Effector memory CD8-positive, alpha-beta T cell (primary cell): ENCODE measurements around the gene CP.

Experiments used
- ATAC-seq: fragments of 150-1000 bp; cut with Tn5 transposase; replicated peaks from 2 replicates; pipeline ENCODE4 v1.10.0; 2021; ENCODE audit warnings: mild to moderate bottlenecking, moderate library complexity
- DNase-seq, 3 experiments: peaks; one replicate each; pipeline ENCODE4 v3.0.0; 2021
- H3K27ac Mint-ChIP-seq, 2 donors: one replicate each; pipeline ENCODE4 v1.8.0; 2022; ENCODE audit warnings: mild to moderate bottlenecking in 2 of 2, mixed read lengths in 2 of 2, moderate library complexity in 2 of 2
- H3K27me3 Mint-ChIP-seq, 2 donors: one replicate each; pipeline ENCODE4 v1.8.0; 2022; ENCODE audit warnings: mixed read lengths in 2 of 2
- H3K36me3 Mint-ChIP-seq: one replicate; pipeline ENCODE4 v1.8.0; 2022; ENCODE audit warnings: mild to moderate bottlenecking, moderate library complexity, mixed read lengths; ENCODE audit not compliant: insufficient read depth
- H3K4me1 Mint-ChIP-seq, 2 donors: one replicate each; pipeline ENCODE4 v1.8.0; 2022; ENCODE audit warnings: low read depth in 2 of 2, mixed read lengths in 2 of 2
- H3K4me3 Mint-ChIP-seq, 2 donors: one replicate each; pipeline ENCODE4 v1.8.0; 2022; ENCODE audit warnings: mild to moderate bottlenecking in 2 of 2, mixed read lengths in 2 of 2, moderate library complexity in 2 of 2
- H3K9me3 Mint-ChIP-seq, 2 donors: one replicate each; pipeline ENCODE4 v1.8.0; 2022; ENCODE audit warnings: mixed read lengths in 2 of 2
- total RNA-seq, 9 experiments: gene quantifications; one replicate each; lab custom pipeline; 2026; lab: John Stamatoyannopoulos, UW

The CP gene
- 0 to 0.13 (median 0) reads per million in 9 experiments for total RNA-seq

GRCh38 chr3:149221783-149222517 lies at the start of gene CP:
Gene CP (minus strand): TSS chr3:149221829. CDS start chr3:149221792, 37 bp downstream.
- Mint-ChIP-seq H3K36me3 (no peaks in the 10 kb centered on the region), H3K27me3 (no peaks in the 10 kb centered on the region), H3K4me1 (peaks cover 12 to 15% of the 10 kb centered on the region in 2 donors), H3K9me3 (no peaks in the 10 kb centered on the region), H3K27ac (no peak within 1 kb of the TSS), H3K4me3 (no peak within 1 kb of the TSS)
- no peak for DNase-seq
- ATAC-seq = no peak

- Mint-ChIP-seq H3K27me3 (no peaks in the 10 kb centered on the region), H3K36me3 (no peaks in the 10 kb centered on the region), H3K27ac (no peak overlapping the region), H3K4me1 (no peaks in the 10 kb centered on the region), H3K4me3 (no peak overlapping the region), H3K9me3 (no peaks in the 10 kb centered on the region)
- no peak for ATAC-seq
- no peak for DNase-seq
Observed at GRCh38 chr3:149270180-149270579, 48.6 kb upstream of the CP start.

DNA sequence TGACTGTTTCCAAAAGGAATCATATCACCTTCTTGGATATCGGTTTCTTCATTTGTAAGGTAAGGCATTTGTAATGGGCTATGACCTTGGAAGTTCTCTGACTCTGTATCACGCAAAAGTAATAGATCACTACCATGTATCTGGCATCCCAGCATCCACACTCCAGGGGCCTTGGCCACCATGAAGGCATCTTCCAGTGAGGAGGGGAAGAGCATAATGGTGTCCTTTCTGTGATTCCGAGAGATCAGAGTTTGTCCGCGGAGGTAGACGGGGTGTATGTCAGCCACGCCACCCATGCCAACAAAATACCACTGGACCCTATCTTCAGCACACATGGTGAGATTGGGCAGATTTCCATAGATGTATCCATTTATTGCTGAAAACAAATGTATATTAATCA lies 48.1 kb upstream of the CP start:
- H3K4me3 Mint-ChIP-seq = no peak overlapping the region
- no peak for DNase-seq
- no peak for ATAC-seq
- H3K9me3 Mint-ChIP-seq = no peaks in the 10 kb centered on the region
- no peaks in the 10 kb centered on the region for H3K27me3 Mint-ChIP-seq
- H3K36me3 Mint-ChIP-seq = no peaks in the 10 kb centered on the region
- H3K4me1 Mint-ChIP-seq = no peaks in the 10 kb centered on the region
- H3K27ac Mint-ChIP-seq = no peak overlapping the region

- DNase-seq = no peak
- no peaks in the 10 kb centered on the region for H3K9me3 Mint-ChIP-seq
- H3K4me1 Mint-ChIP-seq = no peaks in the 10 kb centered on the region
- ATAC-seq = no peak
- H3K4me3 Mint-ChIP-seq = no peak overlapping the region
- H3K27ac Mint-ChIP-seq = no peak overlapping the region
- H3K27me3 Mint-ChIP-seq = no peaks in the 10 kb centered on the region
- no peaks in the 10 kb centered on the region for H3K36me3 Mint-ChIP-seq
Observed at GRCh38 chr3:149267565-149267964, 45.9 kb upstream of the CP start.

GRCh38 chr3:149266736-149267135 lies 45.1 kb upstream of the CP start:
- no peaks in the 10 kb centered on the region for H3K27me3 Mint-ChIP-seq
- DNase-seq (no peak), ATAC-seq (no peak)
- no peak overlapping the region for H3K27ac Mint-ChIP-seq
- H3K36me3 Mint-ChIP-seq = no peaks in the 10 kb centered on the region
- H3K4me1 Mint-ChIP-seq = no peaks in the 10 kb centered on the region
- H3K4me3 Mint-ChIP-seq = no peak overlapping the region
- no peaks in the 10 kb centered on the region for H3K9me3 Mint-ChIP-seq

DNA sequence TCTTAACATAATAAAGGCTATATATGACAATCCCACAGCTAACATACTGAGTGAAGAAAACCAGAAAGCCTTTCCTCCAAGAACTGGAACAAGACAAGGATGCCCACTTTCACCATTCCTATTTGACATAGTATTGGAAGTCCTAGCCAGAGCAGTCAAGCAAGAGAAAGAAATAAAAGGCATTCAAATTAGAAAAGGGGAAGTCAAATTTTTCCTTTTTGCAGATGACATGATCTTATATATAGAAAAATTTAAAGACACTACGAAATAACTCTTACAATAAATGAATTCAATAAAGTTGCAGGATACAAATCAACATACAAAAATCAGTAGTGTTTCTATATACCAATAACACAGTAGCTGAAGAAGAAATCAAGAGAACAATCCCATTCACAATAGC lies 42.2 kb upstream of the CP start:
- Mint-ChIP-seq H3K36me3 (no peaks in the 10 kb centered on the region), H3K27ac (no peak overlapping the region), H3K9me3 (no peaks in the 10 kb centered on the region), H3K27me3 (peaks cover 6 to 8% of the 10 kb centered on the region in 2 donors), H3K4me1 (no peaks in the 10 kb centered on the region), H3K4me3 (no peak overlapping the region)
- no peak for DNase-seq
- no peak for ATAC-seq

- H3K4me1 Mint-ChIP-seq = no peaks in the 10 kb centered on the region
- no peaks in the 10 kb centered on the region for H3K9me3 Mint-ChIP-seq
- no peak overlapping the region for H3K4me3 Mint-ChIP-seq
- DNase-seq (no peak), ATAC-seq (no peak)
- no peaks in the 10 kb centered on the region for H3K36me3 Mint-ChIP-seq
- no peak overlapping the region for H3K27ac Mint-ChIP-seq
- H3K27me3 Mint-ChIP-seq = peaks cover 6 to 8% of the 10 kb centered on the region in 2 donors
Observed at GRCh38 chr3:149258714-149259113, 37.1 kb upstream of the CP start.

DNA sequence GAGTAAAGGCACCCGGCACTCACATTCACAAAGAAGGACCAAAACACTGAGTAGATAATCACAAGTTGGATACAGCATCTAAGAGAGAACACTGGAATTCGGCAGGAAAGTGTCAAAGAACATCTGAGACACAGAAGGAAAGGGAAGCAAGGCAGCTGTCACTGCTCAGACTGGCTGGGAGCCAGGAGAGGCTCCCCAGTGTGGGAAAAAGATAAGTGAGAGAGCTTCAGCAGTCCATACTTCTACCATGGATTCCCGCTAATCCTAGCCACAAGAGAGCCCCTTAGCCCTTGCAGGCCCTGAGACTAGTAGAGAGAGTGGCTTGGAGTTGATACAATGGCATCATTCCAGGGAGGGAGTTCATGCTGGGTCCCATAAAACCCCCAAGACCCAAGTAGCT lies 36.7 kb upstream of the CP start:
- Mint-ChIP-seq H3K9me3 (no peaks in the 10 kb centered on the region), H3K4me1 (no peaks in the 10 kb centered on the region), H3K4me3 (no peak overlapping the region), H3K36me3 (no peaks in the 10 kb centered on the region), H3K27me3 (peaks cover 6 to 8% of the 10 kb centered on the region in 2 donors), H3K27ac (no peak overlapping the region)
- DNase-seq (no peak), ATAC-seq (no peak)

- Mint-ChIP-seq H3K4me3 (no peak overlapping the region), H3K27ac (no peak overlapping the region), H3K36me3 (no peaks in the 10 kb centered on the region), H3K9me3 (no peaks in the 10 kb centered on the region), H3K27me3 (no peaks in the 10 kb centered on the region), H3K4me1 (no peaks in the 10 kb centered on the region)
- DNase-seq (no peak), ATAC-seq (no peak)
Observed at GRCh38 chr3:149252272-149252671, 30.6 kb upstream of the CP start.

GRCh38 chr3:149251186-149251585 lies 29.6 kb upstream of the CP start:
- Mint-ChIP-seq H3K9me3 (no peaks in the 10 kb centered on the region), H3K36me3 (no peaks in the 10 kb centered on the region), H3K27me3 (no peaks in the 10 kb centered on the region), H3K4me3 (no peak overlapping the region), H3K4me1 (peaks cover 0 to 1% of the 10 kb centered on the region in 2 donors), H3K27ac (no peak overlapping the region)
- ATAC-seq (no peak), DNase-seq (no peak)

DNA sequence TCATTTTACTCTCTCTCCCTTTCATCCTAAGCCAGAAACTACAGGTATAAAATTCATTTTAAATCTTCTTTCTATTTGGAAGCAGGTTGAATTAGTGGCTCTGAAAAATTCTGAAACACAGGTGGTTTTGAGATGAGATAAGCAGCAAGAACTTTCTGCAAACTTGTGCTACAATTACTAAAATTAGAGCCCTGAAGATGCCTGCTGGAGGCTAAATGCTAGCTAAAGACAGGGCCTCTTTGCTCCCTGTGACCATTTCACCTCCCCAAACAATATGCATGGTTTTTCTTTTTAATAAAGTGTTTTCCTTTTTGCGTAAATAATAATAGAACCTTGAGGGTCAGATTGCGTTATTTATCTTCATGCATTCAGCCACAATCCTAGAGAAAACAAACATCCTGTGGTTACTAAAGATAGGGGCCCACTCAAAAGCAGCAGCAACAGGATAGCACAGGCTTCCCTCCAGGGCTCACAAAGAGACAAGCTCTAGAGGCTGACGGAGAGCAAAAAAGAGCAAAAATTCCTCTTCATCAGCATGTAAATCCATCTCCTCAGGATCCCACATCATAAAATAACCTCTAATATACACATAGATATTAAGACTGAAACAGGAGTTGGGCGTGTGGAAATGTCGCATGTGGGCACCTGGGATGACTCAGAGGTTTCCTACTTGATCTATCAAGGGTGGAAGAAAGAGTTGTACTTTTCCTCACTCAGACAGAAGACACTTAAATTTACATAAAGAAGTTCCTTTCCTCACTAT lies 26.5 kb upstream of the CP start:
- Mint-ChIP-seq H3K4me1 (peaks cover 7 to 8% of the 10 kb centered on the region in 2 donors), H3K9me3 (no peaks in the 10 kb centered on the region), H3K36me3 (no peaks in the 10 kb centered on the region), H3K4me3 (no peak overlapping the region), H3K27me3 (no peaks in the 10 kb centered on the region), H3K27ac (no peak overlapping the region)
- ATAC-seq (no peak), DNase-seq (no peak)

DNA sequence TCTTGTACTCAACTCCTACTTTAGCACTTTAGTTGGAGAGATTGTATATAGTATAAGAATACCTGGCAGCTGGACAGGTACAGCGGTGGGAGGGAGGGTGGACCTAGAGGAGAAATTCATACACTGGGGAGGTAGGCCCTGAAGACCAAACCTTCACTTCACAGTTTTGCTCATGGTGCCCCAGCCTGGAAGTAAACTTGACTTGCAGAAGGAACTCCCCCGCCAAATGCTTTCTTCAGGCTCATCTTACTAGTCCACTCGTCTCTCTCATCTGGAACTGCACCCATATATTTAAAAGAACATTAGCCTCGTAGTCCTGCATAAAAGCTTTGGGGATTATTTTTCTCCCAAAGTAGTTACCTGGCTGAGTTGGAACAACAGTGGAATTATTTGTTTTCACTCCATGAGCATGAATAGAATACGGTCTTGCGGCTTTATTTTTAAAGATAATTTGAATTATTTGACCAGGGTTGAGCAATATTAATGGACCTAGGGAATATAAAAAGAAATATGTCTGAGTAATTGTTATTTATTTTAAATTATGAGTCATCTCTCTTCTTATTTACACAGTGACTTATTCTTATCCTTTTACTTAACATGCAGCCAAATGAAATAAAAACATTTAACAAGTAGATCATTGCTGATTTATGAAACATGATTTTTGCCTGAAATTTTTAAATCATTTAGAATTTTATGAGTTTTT lies 25.5 kb upstream of the CP start:
- Mint-ChIP-seq H3K4me3 (no peak overlapping the region), H3K36me3 (no peaks in the 10 kb centered on the region), H3K27ac (no peak overlapping the region), H3K4me1 (peaks cover 7 to 8% of the 10 kb centered on the region in 2 donors), H3K9me3 (no peaks in the 10 kb centered on the region), H3K27me3 (no peaks in the 10 kb centered on the region)
- DNase-seq (no peak), ATAC-seq (no peak)

- H3K27ac Mint-ChIP-seq = peak overlapping the region in 1 of 2 donors; percentile 7
- DNase-seq (no peak), ATAC-seq (peak; percentile 54)
- no peaks in the 10 kb centered on the region for H3K36me3 Mint-ChIP-seq
- peak overlapping the region; percentile 11 to 33 for H3K4me3 Mint-ChIP-seq
- H3K9me3 Mint-ChIP-seq = no peaks in the 10 kb centered on the region
- peaks cover 7 to 8% of the 10 kb centered on the region in 2 donors for H3K4me1 Mint-ChIP-seq
- no peaks in the 10 kb centered on the region for H3K27me3 Mint-ChIP-seq
Observed at GRCh38 chr3:149245738-149246451, 24.3 kb upstream of the CP start.
